OCI-M1 (cell line): Measurements from ENCODE around the gene EAF1.
"Not testable (repeated sequence)": the region's sequence is repeated elsewhere in the genome, so short reads cannot be mapped to it uniquely, and the experiment has no call there.

Source experiments
- DNase-seq: peaks from one replicate; lab custom pipeline; 2025; lab: John Stamatoyannopoulos, UW

The EAF1 gene

DNA sequence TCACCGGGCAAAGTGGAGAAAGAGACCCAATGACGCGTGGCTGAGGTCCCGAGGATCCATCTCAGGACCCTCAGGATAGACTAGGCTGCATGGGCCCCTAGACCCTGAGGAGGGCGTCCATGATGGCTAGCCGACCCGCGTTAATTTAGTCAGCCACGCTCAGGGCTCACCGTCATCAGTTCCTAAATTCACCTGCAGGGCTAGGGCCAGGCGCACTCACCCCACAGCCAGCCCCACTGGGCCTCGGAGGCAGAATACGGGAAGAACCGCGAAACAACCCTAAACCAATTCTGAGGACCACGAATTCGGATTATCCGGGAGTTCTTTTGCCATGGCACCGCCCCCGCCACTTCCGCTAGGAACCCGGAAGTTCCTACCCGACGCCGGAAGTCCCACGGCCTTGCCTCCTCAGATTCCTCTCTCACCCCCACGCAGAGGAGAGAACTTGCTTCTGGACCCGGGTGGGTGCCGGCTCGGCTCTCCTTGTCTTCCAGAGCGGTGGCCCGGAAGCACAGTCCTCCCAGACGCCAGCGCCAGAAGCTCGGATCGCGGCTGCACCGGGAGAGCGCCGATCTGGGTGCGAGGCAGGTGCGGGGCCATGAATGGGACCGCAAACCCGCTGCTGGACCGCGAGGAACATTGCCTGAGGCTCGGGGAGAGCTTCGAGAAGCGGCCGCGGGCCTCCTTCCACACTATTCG, at the start of gene EAF1, which contains the start of gene METTL6:
Gene EAF1 (plus strand): TSS at position 417 of the 699 bp plus-strand sequence. CDS start 182 bp downstream, at position 599.
Gene METTL6 (minus strand): TSS at position 363 of the 699 bp plus-strand sequence. CDS start 1,033 bp downstream, outside the sequence.
- DNase-seq = peak; percentile 92

GRCh38 chr3:15377961-15378791, 49.2 kb upstream of the EAF1 start:
- DNase-seq = peak; percentile 97

- peak; percentile 88 for DNase-seq
These were observed 46.2 kb upstream of the EAF1 start for GRCh38 chr3:15380980-15381890.

- peak; percentile 50 for DNase-seq
These were observed 44.9 kb upstream of the EAF1 start for GRCh38 chr3:15382405-15382923.

- DNase-seq = peak; percentile 86
These were observed 42.7 kb upstream of the EAF1 start for GRCh38 chr3:15384510-15385237.

- not testable (repeated sequence) for DNase-seq
These were observed 42.1 kb upstream of the EAF1 start for GRCh38 chr3:15385238-15385695.

GRCh38 chr3:15385901-15386653, 41.3 kb upstream of the EAF1 start:
- DNase-seq = peak; percentile 45

DNA sequence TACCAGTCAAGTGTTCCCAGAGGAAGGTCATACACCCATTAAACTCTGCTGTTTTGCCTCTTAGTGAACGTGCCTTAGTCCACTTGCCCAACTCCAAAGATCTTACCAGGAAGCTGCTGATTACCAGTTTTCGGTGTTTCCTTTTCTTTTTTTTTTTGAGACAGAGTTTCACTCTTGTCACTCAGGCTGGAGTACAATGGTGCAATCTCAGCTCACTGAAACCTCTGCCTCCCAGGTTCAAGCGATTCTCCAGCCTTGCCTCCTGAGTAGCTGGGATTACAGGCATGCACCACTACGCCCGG, 40.8 kb upstream of the EAF1 start:
- not testable (repeated sequence) for DNase-seq

GRCh38 chr3:15387171-15387581, 40.2 kb upstream of the EAF1 start:
- no peak for DNase-seq

DNA sequence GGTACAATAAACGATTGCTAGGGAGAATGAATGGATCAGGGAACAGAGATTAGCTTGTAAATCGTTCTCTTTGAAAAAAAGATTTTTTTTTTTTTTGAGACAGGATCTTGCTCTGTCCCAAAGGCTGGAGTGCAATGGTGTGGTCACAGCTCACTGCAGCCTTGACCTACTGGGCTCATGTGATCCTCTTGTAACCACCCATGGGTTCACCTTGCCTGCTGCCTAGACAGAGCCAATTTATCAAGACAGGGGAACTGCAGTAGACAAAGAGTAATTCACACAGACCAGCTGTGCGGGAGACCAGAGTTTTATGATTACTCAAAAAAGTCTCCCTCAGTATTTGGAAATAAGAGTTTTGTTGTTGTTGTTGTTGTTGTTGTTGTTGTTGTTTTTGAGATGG, 39.7 kb upstream of the EAF1 start:
- DNase-seq = no peak

DNA sequence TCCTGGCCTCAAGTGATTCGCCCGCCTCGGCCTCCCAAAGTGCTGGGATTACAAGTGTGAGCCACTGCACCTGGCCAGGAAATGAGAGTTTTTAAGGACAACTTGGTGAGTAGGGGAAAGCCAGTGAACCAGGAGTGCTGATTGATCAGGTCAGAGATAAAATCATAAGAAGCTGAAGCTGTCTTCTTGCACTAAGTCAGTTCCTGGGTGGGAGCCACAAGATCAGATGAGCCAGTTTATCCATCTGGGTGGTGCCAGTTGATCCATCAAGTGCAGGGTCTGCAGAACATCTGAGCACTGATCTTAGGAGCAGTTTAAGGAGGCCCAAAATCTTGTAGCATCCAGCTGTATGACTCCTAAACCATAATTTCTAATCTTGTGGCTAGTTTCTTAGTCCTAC, 39.1 kb upstream of the EAF1 start:
- not testable (repeated sequence) for DNase-seq

DNA sequence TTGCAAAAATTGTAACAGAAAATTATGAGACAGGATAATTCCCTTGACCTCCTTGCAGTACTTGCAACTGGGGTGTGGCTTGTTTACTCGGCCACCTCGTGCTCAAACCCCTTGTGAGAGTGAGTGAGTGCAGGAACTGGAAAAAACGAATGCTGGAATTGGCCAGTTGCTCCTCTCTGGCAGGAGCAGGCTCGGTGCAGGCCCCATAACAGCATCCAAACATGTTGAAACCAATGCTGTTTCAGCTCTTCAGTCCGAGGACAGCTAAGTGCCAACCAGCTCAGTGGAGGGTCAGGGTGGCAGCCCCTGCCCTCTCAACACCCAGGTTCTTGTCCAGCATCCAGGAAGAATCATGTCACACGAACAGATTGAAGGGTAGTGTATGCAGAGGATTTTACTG, 36.9 kb upstream of the EAF1 start:
- DNase-seq = no peak

DNA sequence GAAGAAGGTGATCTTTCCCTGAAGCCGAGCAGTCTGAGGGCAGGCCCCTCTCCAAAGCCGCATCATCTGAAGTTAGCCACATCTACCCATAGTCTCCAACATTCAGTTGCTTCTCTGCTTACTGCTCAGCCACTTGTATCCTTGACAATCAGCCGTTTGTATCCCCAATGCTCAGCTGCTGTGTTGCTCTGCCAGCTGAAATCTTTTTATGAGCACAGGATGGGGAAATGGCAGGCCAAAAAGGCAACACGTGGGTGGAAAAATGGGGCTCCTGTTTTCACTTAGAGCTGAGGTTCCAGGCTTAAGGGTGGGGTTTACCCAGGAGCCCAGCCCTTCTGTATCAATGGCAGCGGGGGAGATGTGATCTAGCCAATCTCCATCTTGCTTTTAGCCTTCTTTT, 36.4 kb upstream of the EAF1 start:
- DNase-seq = no peak

DNA sequence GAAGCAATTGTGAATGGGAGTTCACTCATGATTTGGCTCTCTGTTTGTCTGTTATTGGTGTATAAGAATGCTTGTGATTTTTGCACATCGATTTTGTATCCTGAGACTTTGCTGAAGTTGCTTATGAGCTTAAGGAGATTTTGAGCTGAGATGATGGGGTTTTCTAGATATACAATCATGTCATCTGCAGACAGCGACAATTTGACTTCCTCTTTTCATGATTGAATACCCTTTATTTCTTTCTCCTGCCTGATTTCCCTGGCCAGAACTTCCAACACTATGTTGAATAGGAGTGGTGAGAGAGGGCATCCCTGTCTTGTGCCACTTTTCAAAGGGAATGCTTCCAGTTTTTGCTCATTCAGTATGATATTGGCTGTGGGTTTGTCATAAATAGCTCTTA, 34.1 kb upstream of the EAF1 start:
- not testable (repeated sequence) for DNase-seq

DNA sequence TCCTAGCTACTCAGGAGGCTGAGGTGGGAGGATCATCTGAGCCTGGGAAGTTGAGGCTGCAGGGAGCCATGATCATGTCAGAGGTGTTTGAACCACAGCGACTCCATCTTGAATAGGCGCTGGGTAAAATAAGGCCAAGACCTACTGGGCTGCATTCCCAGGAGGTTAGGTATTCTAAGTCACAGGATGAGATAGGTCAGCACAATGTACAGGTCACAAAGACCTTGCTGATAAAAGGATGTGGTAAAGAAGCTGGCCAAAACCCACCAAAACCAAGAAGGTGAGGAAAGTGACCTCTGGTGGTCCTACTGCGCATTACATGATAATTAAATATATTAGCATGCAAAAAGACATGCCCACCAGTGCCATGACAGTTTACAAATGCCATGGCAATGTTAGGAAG, 28.7 kb upstream of the EAF1 start:
- DNase-seq = peak; percentile 55

- no peak for DNase-seq
These were observed 27.4 kb upstream of the EAF1 start for GRCh38 chr3:15399970-15400369.

DNA sequence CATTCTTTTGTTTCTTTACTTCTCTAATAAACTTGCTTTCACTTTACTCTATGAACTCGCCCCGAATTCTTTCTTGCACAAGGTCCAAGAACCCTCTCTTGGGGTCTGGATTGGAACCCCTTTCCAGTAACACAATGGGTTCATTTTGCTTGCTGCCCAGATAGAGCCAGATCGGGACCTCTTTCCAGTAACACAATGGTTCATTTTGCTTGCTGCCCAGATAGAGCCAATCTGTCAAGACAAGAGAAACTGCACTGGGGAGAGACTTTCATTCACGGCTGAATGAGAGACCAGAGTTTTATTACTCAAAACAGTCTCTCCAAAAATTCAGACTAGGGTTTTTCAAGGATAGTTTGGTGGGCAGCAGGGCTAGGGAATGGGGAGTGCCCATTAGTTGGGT, 25.5 kb upstream of the EAF1 start:
- DNase-seq = no peak

- no peak for DNase-seq
These were observed 23.9 kb upstream of the EAF1 start for GRCh38 chr3:15403495-15403894.

GRCh38 chr3:15403965-15404364, 23.4 kb upstream of the EAF1 start:
- DNase-seq = no peak

DNA sequence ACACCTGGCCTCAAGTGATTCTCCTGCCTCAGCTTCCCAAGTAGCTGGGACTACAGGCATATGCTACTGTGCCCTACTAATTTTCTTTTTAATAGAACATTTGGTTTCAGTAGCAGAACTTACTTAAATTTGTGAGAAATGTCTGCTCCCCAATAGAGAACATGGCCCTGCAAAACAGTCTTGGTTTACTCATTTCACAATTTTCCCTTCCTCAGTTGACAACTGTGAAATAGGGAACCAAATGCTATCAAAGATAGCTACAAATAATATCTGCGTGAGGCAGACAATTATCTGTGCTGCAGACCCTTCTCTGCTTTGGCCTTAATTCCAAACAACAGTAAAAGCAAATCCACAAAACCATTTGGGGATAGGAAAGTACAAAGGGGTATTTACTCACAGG, 22.6 kb upstream of the EAF1 start:
- no peak for DNase-seq
